ENCODE results near the gene POLR3A.

POLR3A gene

GRCh38 chr10:78046711-78047269 lies 17.5 kb upstream of the POLR3A start:
- DNase-seq, result no peak

- no peak for DNase-seq
Measured at GRCh38 chr10:78045856-78046255, 16.5 kb upstream of the POLR3A start.

GRCh38 chr10:78045237-78045636 lies 15.9 kb upstream of the POLR3A start:
- no peak for DNase-seq

- DNase-seq, result no peak
Measured at GRCh38 chr10:78044699-78045098, 15.4 kb upstream of the POLR3A start.

- no peak for DNase-seq
Measured at GRCh38 chr10:78044179-78044578, 14.9 kb upstream of the POLR3A start.

GRCh38 chr10:78042752-78043104 lies 13.4 kb upstream of the POLR3A start:
- DNase-seq, result no peak

GRCh38 chr10:78042058-78042751 lies 12.9 kb upstream of the POLR3A start:
- DNase-seq, result no peak

GRCh38 chr10:78041170-78042057 lies 12.1 kb upstream of the POLR3A start:
- no peak for DNase-seq

GRCh38 chr10:78039743-78040142 lies 10.4 kb upstream of the POLR3A start:
- DNase-seq, result no peak

GRCh38 chr10:78038791-78039547 lies 9.7 kb upstream of the POLR3A start:
- no peak for DNase-seq

- no peak for DNase-seq
Measured at GRCh38 chr10:78038105-78038504, 8.8 kb upstream of the POLR3A start.

GRCh38 chr10:78035933-78036583 lies 6.7 kb upstream of the POLR3A start:
- DNase-seq, result no peak

GRCh38 chr10:78035437-78035836 lies 6.1 kb upstream of the POLR3A start:
- no peak for DNase-seq

GRCh38 chr10:78035025-78035424 lies 5.7 kb upstream of the POLR3A start:
- DNase-seq, result no peak

- peak; percentile 96 for DNase-seq
Measured at GRCh38 chr10:78033637-78034470, 4.5 kb upstream of the POLR3A start, which contains the start of gene RPS24. Gene RPS24, plus strand, starts transcription at chr10:78033863. Its CDS starts 39 bp downstream, at chr10:78033902.

GRCh38 chr10:78033387-78033636 lies 4.0 kb upstream of the POLR3A start:
- DNase-seq, result no peak

- DNase-seq, result peak; percentile 39
Measured at GRCh38 chr10:78028438-78029268, 662 bp downstream of the POLR3A start.

GRCh38 chr10:78025685-78026364 lies 3.5 kb downstream of the POLR3A start:
- no peak for DNase-seq

GRCh38 chr10:78023741-78024140 lies 5.6 kb downstream of the POLR3A start:
- DNase-seq, result no peak

GRCh38 chr10:78021201-78021600 lies 8.1 kb downstream of the POLR3A start:
- DNase-seq, result no peak

Measured in activated T-cell treated with anti-CD3 and anti-CD28 coated beads, Interleukin-2, amount 50 U/mL, for 1 hour (primary cell).